GM13977 (cell line): ENCODE data around the gene EPB41L4A.
"Not testable (repeated sequence)": the region's sequence is repeated elsewhere in the genome, so short reads cannot be mapped to it uniquely, and the experiment has no call there.

Source experiments
- DNase-seq: peaks from one replicate; pipeline ENCODE4 v3.0.0; 2012; ENCODE audit warnings: low spot score
- CTCF ChIP-seq: IDR thresholded peaks from 2 replicates; pipeline ENCODE4 v1.5.1; 2012; ENCODE audit warnings: mild to moderate bottlenecking, control low read depth; ENCODE audit not compliant: insufficient read depth; ENCODE audit errors: extremely low read depth, missing control alignments
- in situ Hi-C: fragments of 300-500 bp; cut with MboI; formaldehyde crosslinking; loops from one replicate; pipeline ENCODE4 v1.12.0; 2022; ENCODE audit warnings: low sequenced_read_pairs, low pct_unique_long_range_greater_than_20kb, mixed read lengths, inconsistent platforms; ENCODE audit not compliant: unreplicated experiment

EPB41L4A gene

GRCh38 chr5:112219000-112219399 is 200.1 kb downstream of the EPB41L4A start:
- TF ChIP-seq CTCF: no peak
- DNase-seq: no peak
- in situ Hi-C loops: no loop called here

- no peak for TF ChIP-seq CTCF
- no peak for DNase-seq
- in situ Hi-C loops: no loop called here
These were observed 201.1 kb downstream of the EPB41L4A start for GRCh38 chr5:112217843-112218579.

GRCh38 chr5:112216140-112216539 is 202.9 kb downstream of the EPB41L4A start:
- in situ Hi-C loops: no loop called here
- no peak for TF ChIP-seq CTCF
- no peak for DNase-seq

GRCh38 chr5:112210430-112211005 is 208.6 kb downstream of the EPB41L4A start:
- no peak for DNase-seq
- in situ Hi-C loops: no loop called here
- TF ChIP-seq CTCF: peak; percentile 55

DNA sequence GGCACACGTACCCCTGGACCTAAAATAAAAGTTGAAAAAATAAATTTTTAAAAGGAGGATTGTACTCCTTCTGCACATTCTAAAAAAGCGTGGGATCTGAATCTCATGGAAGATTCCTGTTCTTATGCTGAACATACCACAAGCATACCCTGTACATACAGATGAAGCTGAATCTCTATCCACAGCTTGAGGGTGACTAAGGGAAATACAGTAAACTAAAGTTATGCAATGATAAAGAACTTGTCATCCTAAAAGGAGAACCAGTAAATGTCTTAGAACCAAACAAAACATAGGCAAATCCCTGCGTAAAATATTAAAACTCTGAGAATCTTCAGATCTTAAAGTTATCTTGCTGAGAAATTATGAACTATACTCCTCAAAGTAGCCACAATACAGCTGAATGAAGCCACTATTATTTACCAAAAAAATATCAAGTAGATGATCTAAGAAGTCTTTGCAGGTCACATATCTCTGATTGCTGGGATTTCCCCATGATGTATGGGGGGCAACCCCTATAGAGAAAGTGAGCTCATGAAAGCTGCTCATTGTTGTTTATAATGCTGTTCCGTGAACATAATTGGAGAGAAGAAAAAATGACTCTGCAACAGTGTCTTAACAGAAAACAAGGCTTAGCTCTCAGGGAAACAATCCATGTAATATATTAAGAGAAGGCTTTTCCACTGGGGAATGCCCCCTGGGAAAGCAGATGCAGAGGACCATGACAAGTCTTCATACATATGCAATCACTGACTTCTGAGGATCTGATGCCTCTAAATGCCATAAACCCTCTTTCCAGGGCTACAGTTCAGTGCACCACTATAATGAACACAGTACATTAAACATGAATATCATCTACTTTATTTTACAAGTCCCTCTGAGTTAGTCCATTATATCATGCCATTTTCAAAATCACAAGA is 210.1 kb downstream of the EPB41L4A start:
- TF ChIP-seq CTCF: no peak
- peak; percentile 19 for DNase-seq
- in situ Hi-C loops: no loop called here

- DNase-seq, in situ Hi-C loops: not testable (repeated sequence)
These were observed 210.9 kb downstream of the EPB41L4A start for GRCh38 chr5:112208195-112208594.
